DMS153 (cell line): ENCODE measurements around the gene ROBO1.

ENCODE experiments used
- DNase-seq: peaks from one replicate; lab custom pipeline; 2025; lab: John Stamatoyannopoulos, UW

ROBO1 gene

GRCh38 chr3:78976200-78976599 is 791.6 kb downstream of the ROBO1 start:
- no peak for DNase-seq

- no peak for DNase-seq
Observed at GRCh38 chr3:78974181-78974790, 793.5 kb downstream of the ROBO1 start.

- DNase-seq: no peak
Observed at GRCh38 chr3:78972617-78973301, 795.0 kb downstream of the ROBO1 start.

- no peak for DNase-seq
Observed at GRCh38 chr3:78970656-78971055, 797.1 kb downstream of the ROBO1 start.

GRCh38 chr3:78969483-78969882 is 798.3 kb downstream of the ROBO1 start:
- DNase-seq: no peak

- no peak for DNase-seq
Observed at GRCh38 chr3:78967061-78967460, 800.7 kb downstream of the ROBO1 start.

GRCh38 chr3:78963771-78964170 is 804.0 kb downstream of the ROBO1 start:
- DNase-seq: no peak

GRCh38 chr3:78957456-78957855 is 810.3 kb downstream of the ROBO1 start:
- DNase-seq: no peak

GRCh38 chr3:78951342-78951945 is 816.4 kb downstream of the ROBO1 start:
- no peak for DNase-seq

GRCh38 chr3:78941587-78941986 is 826.2 kb downstream of the ROBO1 start:
- DNase-seq: no peak

- no peak for DNase-seq
Observed at GRCh38 chr3:78940626-78941025, 827.2 kb downstream of the ROBO1 start.

- no peak for DNase-seq
Observed at GRCh38 chr3:78940128-78940527, 827.7 kb downstream of the ROBO1 start.

GRCh38 chr3:78937475-78937874 is 830.3 kb downstream of the ROBO1 start:
- DNase-seq: peak; percentile 20

GRCh38 chr3:78927759-78928158 is 840.0 kb downstream of the ROBO1 start:
- DNase-seq: no peak

GRCh38 chr3:78926523-78926922 is 841.3 kb downstream of the ROBO1 start:
- DNase-seq: no peak

- DNase-seq: no peak
Observed at GRCh38 chr3:78924711-78925110, 843.1 kb downstream of the ROBO1 start.

- no peak for DNase-seq
Observed at GRCh38 chr3:78919021-78919755, 848.6 kb downstream of the ROBO1 start.

GRCh38 chr3:78918361-78919020 is 849.3 kb downstream of the ROBO1 start:
- no peak for DNase-seq

GRCh38 chr3:78917536-78917935 is 850.3 kb downstream of the ROBO1 start:
- DNase-seq: no peak

- no peak for DNase-seq
Observed at GRCh38 chr3:78913711-78914110, 854.1 kb downstream of the ROBO1 start.

- no peak for DNase-seq
Observed at GRCh38 chr3:78912687-78913086, 855.1 kb downstream of the ROBO1 start.

- no peak for DNase-seq
Observed at GRCh38 chr3:78912259-78912658, 855.5 kb downstream of the ROBO1 start.
